GM19025 (cell line): ENCODE measurements around the gene TMEM108.

Experiments
- ATAC-seq: cut with Tn5 transposase; IDR thresholded peaks from one replicate; pipeline ENCODE4 v1.9.1; 2021; ENCODE audit warnings: mild to moderate bottlenecking, low read depth, moderate library complexity; ENCODE audit not compliant: unreplicated experiment

TMEM108 gene

DNA sequence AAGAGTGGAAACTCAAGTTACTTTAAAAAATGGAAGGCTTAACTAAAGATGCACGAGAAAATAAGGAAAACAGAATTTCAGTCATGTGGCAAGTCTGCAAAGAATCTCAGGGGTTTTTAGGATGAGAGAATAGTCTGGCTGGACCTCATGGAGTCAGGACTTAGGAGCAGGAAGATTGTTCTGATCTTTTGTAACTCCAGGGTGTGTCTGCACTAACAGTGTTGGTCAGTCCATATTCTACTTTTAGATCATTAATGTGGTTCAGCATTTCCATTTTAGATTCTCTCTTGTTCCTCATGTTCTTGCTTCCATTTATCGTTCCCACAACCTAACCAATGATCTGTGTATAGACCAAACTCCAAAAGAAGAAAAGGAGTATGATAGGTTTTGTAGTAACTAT, 15.3 kb downstream of the TMEM108 start:
- no peak for ATAC-seq

DNA sequence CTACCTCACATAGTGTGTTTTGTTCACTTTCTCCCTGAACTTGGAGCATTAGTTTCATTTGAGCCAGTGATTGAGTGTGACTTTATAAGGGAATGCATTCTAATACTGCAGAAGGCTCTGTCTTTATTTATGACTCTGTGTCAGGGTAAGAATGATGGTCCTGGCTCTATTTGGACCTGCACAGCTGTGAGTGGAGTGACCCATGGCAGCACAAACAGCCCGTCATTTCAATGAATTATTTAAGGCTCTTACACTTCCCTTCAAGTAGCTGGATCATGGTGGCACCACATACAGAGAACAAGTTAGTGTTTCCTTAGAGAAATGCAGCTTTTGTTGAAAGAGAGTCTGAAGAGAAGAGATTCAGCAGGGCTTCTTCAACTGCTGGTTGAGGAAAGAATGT, 16.4 kb downstream of the TMEM108 start:
- no peak for ATAC-seq

DNA sequence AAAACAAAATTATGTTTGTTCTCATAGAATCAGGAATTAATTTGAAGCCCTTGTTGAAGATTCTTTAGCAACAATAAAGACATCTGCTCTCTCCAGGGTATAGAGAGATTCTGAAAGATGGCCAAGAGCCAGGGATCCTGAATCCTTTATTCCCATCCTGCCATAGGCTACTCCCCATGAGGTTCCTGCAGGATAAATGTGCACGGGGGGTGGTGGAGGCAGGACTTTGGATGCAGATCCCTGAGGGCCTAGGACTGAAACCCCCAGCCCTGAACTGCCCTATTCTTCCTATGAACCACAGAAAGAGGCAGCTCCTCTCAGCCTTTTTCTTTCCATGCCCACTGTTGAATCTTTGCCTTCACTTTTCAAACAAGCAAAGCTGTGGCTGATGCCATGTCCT, 17.1 kb downstream of the TMEM108 start:
- ATAC-seq = no peak

DNA sequence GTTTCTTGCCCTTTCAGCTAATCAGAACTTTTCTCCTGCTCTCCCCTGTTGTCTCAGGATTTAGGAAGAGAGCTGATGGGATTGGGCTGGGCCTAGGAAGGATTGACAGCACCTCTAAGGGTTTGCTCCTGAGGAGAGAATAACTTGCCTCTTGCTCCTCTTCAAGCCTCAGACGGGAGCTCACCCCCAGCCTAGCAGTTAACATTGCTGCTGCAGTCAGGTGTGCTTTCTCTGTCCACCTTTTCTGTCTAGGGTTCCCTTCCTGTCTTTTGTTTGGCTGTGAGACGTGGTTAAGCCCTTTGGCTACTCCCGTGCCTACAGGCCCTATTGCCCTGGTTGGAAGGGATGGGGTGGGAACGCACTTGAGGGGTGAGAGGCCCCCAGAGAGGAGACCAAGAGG, 20.1 kb downstream of the TMEM108 start:
- ATAC-seq = no peak

DNA sequence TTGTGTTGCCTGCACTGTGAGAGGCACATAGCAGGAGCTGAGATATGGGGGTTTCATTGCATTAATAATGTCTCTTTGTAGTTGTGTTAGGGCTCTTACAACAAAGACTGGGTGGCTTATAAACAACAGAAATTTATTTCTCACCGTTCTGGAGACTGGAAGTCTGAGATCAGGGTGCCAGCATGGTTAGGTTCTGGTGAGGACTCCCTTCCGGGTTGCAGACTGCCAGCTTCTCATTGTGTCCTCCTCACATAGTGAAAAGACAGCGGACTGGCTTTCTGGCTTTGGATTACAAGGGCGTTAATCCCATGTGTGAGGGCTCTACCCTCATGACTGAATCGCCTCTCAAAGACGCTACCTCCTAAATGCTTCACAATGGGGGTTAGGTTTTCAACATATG, 20.6 kb downstream of the TMEM108 start:
- no peak for ATAC-seq

DNA sequence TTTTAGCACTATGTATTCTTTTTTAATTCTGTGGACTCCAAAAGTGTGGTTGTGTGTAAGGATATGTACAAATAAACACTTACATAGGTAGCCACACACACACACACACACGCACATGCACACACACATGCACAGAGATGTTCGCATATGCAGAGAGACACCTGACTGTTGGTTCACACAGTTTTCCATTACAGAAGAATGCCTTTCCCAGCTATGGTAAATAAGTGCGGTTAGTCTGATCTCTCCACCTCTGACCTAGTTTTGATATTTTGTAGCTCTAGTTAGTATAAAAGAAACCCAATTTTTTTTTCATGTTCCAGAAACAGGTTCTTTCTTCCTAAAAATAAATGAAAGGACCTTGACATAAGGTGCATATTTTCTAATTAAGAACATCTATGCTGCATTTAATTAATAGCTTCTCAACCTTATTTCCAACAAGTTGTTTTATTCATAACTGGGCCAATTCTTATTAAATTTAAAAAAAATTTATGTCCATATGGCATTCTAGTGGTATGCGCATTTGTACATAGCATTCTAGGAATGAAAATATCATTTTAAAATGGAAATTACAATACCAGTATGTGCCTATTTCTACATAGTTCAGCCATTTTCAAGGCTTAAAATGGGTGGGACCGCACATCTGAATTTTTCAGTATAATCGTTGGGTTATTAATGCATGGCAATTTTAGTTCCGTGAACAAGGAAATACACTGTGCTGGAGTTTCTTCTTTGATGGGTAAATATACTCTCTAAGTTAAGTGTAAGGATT, 27.2 kb downstream of the TMEM108 start:
- no peak for ATAC-seq

DNA sequence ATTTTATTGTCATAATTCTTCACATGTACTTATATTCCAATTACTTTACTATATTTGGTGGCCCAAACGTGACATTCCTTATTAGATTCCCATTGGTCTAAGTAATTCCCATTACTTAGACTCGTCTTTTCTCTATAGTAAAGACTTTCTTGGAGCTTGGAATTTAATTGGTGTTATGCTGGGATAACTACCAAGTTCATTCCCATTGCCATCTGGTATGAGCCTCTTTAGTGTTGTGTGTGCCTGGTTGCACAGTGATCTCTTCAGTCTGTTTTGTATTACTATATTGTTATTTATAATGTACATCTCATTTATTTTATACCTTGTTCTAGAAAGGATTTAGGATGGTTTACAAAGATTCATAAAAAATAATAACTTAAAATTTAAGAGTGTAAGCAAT, 27.8 kb downstream of the TMEM108 start:
- ATAC-seq = no peak

DNA sequence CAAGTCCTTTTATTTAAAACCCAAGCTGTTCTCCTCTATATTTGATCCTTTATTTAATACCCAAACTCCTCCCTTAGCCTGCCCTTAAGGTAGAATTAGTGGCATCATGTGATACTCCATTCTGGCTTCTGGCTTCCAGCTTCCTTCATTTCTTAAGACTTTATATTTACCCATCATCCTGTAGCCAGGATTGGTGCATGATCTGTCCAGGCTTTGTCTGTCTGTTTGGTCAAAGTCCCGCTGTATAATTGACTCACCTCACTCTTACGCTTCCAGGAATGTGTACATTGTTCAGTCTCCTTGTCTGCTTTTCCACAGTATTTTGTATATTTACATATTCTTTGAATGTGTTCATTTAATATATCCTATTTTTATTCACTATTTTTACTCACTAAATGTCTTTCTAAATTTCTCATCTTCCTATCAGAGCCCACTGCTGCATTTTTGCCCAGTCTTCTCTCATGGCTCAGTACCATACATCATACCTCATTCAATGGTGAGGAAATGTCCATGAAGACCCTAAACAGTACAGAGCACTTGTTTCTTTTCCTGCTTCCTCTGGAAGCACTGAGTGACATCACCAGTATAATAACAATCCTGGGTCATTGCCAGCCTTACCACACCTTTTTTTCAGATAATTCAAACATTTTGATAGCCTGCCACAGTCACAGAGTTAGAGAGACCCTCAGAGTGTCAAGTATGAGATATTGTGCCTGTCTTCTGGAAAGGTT, 31.5 kb downstream of the TMEM108 start:
- ATAC-seq = no peak

DNA sequence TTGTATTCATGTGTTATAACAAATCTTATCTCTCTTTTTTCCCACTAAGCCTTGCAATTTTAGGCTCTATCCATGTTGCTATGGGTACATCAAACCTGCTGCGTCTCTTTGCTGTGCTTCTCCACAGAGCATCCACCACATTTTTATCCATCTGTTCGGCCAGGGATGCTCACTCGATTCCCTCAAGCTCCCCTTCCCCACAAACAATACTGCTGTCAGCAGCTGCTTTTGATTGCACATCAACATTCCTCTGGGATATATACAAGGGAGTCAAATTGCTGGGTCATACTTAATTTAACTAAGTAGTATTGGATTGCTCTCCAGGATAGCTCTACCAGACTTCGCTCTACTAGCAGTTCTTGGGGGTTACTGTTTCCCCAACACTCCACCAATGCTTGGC, 36.8 kb downstream of the TMEM108 start:
- no peak for ATAC-seq

DNA sequence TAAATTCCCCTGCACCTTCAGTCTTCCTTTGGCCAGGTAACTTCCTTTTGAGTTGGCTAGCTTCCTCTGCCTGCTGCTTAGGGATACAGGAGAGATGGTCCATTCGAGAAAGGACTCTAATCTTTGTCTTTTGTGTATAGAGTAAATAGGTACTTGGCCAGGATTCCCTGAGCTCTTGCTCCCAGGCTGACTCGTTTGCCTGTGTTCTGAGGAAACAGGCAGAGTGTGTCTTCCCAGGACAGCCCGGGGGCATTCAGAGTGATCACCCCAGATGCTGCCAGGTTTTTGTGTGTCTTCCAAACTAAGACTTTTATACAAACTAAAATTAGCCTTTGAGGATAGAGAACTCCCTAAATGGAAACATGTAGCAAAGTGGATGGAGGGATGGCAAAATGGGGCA, 39.5 kb downstream of the TMEM108 start:
- ATAC-seq = no peak

DNA sequence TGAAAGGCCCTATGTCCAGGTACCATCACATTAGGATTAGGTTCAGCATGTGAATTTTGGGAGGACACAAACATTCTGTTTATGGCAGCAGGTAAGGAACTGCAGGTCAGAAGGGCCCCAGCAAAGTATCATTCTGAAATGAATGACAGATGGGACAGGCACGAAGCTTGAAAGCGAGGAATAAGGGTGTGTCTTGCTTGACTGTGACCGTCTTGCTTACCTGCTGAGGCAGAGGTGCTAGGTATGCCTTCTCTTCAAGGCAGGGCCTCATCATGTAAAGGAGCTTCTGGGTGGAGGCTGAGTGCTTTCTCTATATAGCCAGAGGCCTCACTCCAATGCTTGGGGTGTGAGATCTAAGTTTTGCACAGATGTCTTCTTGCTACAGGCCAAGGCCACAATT, 41.4 kb downstream of the TMEM108 start:
- no peak for ATAC-seq

DNA sequence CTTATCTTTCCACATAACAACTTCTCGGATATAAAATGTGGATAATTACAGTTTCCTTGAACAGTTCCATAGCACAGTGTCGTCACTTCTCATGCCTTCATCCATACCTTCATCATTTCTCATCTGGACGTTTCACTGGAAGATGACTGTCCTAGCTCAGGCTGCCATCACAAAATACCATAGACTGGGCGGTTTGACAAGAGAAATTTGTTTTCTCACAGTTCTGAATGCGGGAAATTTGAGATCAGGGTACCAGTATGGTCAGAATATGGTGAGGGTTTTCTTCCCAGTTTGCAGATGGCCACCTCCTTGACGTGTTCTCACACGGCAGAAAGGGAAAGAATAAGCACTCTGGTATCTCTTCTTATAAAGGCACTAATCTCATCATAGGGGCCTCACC, 42.8 kb downstream of the TMEM108 start:
- no peak for ATAC-seq

DNA sequence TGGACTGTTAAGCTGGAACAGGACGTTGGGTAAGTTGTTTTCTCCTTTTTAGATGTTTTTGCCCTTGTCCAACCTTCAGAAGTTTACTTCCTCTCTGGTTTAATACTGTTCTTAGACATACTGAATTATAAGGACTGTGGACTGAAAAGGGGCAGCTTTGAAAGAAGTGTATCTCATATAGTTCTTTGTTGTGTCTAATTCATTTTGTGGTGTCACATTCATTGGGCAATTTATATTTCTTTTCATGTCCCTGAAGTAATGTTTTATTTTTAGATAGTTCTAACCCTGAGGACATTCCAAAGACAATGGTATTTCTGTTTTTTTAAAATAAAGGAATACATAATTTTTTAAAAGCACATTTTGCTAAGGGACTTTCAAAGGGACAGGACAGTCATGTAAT, 45.2 kb downstream of the TMEM108 start:
- ATAC-seq = no peak

DNA sequence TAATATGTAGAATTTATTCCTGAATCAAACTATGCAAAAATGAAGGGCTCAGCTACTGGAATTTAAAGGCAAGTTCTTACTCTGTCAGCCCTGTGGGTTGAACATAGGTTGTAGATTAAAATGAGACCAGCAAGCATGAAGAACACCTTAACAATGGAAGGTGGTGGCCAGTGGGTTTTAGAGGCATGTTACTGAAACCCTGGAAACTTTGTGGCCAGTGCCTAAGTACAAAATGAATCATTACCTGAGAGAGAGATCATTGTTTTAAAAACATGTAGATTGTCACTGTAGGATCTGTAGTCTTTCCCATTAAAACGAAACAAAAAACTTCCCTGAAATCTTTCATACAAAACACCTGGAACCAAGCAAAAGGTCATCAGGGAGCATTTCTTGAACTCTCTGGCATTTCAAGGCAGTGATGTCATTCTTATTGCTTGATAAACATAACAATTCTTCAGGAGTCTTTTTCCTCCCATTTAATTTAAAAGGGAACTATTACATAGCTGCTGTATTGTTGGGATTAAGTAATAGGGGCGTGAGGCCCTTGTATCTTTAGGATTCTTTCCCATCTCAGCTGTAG, 51.8 kb downstream of the TMEM108 start:
- ATAC-seq = no peak

DNA sequence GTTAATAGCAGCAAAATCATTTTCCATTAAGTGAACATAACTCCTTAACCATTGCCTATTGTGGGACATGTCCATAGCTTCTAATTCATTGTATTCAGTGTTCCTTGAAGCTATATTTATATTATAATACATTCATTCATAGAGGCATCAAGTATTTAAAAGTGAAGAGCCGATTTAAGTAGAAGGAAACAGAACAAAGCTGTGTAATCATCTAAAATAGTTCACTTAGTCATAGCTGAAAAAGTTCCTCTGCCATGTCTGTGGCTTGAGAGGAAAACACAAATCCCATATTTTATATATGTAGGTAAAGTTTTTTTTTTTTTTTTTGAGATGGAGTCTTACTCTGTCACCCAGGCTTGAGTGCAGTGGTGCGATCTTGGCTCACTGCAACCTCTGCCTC, 54.5 kb downstream of the TMEM108 start:
- ATAC-seq = no peak

DNA sequence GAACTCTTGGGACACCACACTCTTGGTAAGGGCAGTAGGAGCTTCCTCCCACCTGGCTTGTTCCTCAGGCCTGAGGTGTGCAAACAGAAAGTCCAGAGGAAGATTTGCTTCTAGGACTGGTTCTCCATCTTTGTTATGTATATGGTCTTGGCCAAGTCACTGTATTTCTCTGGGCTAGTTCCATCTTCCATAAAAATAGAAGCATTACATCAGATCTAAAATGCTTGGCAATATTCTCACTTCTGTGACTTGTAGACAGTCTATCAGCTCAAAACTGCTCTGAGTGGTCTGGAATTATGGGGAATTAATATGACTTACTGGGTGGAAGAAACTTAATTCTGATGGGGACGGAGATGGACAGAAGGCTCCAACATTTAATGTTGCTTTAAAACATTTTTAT, 55.2 kb downstream of the TMEM108 start:
- no peak for ATAC-seq

DNA sequence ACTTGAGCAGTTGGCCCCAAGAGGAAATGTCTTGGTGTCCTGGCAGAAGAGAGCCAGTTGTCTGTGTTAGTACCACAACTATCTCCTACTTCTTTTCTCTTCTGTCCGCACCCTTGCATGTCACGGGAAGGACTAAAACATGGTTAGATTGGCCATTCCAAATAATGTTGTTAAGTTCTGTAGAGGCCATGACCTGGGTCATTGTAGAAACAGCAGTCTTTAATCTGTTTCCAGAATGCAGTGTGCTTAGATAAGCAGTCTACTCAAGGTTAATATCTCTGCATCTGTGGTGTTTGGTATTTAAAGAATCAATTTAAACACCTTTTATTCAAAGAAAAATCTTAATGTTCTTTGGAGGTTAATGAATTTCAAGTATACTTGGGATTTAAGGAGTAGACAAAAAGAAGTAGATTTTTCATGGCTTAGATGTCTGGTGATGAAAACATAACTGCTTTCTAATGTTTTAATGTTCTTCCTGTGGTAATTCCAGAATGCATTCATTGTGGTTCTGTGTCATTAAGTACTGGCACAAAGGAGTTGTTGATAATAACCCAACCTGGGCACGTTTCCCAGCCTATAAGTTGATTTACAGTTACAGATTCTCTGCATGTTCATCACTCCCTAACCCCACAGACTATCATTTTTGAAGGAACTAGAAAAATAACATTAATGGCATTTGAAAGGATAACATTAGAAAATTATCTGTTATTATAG, 58.9 kb downstream of the TMEM108 start:
- no peak for ATAC-seq

DNA sequence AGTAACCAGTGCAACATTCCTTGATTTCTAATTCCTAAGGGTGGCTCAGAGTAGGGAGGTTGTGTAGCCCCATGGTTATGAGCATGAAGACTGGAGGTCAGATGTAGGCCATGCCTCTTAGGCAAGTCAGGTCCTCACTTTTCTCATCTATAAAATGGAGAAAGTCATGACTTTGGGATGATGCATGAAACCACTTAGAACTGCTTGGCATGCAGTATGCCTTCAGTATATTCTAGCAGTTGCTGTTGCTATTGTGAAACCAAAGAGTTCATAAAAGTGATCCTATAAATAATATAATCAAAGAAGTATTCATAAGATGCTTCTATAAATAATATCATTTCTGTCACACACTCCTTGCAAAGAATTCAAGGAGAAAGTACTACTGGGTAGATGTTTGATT, 65.5 kb downstream of the TMEM108 start:
- no peak for ATAC-seq

DNA sequence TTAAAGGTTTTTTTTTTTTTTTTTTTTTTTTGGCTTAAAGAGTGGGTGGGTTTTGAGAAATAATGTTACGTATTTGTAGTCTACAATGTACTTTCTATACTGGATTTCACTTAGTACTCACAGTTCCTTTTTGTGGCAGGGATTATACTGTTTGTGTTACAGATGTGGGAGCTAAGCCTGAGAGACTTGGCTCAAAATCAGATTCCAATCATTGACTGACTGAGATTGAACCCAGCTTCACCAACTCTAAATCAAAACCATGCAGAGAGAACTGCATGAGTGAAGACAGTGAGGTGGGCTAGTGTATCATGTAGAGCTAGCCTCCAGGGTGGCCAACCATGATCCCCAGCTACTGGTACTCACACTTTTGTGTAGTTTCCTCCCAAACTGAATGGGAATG, 68.0 kb downstream of the TMEM108 start:
- no peak for ATAC-seq

DNA sequence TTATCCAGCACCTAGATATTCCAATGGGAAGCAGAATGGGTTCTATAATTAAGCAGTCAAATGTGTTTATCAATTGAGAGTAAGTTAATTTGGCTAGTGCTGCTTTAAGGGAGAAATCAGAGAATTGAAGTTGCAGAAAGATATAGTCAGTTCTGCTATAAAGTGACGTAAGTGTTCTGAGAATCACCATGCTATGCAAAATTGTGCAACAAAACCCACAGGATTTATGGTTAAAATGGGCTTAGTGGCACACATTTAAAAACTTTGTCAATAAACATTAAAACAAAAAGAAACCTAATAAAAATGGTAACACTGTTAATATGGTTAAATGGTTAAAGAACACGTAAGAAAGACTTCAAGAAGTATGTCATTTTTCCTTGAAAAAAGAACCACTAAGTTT, 74.5 kb downstream of the TMEM108 start:
- no peak for ATAC-seq

DNA sequence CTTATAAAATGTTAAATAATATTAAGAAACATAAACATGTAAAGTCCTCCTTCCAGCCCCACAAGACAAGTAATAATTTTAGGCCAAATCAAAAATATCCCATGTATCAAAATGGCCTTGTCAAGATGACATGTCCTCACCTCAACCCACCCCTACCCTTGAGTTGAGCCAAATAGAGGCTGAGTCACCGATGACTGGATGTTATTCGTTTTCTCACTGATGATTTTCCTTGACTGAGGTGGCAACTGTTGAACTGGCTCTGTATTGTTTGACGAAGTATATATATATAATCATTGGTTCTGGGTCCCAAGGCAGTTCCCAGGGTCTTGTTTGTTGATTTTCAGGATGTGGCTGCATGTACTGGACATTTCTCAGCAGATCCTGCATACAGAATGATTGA, 75.3 kb downstream of the TMEM108 start:
- ATAC-seq = no peak
